ENCODE measurements around the gene ITGA3.
"Not testable (repeated sequence)": the region's sequence is repeated elsewhere in the genome, so short reads cannot be mapped to it uniquely, and the experiment has no call there.

The ITGA3 gene

GRCh38 chr17:50035945-50036344 lies 20.0 kb upstream of the ITGA3 start:
- no peak for DNase-seq

- no peak for DNase-seq
These were observed 19.3 kb upstream of the ITGA3 start for GRCh38 chr17:50036455-50037261.

- no peak for DNase-seq
These were observed 18.4 kb upstream of the ITGA3 start for GRCh38 chr17:50037321-50038107.

- no peak for DNase-seq
These were observed 16.9 kb upstream of the ITGA3 start for GRCh38 chr17:50039058-50039457.

- DNase-seq, result not testable (repeated sequence)
These were observed 15.4 kb upstream of the ITGA3 start for GRCh38 chr17:50040496-50040895.

GRCh38 chr17:50042211-50042610 lies 13.7 kb upstream of the ITGA3 start:
- DNase-seq, result no peak

- DNase-seq, result no peak
These were observed 12.4 kb upstream of the ITGA3 start for GRCh38 chr17:50043290-50044148.

GRCh38 chr17:50044483-50044882 lies 11.4 kb upstream of the ITGA3 start:
- DNase-seq, result no peak

GRCh38 chr17:50045154-50045553 lies 10.8 kb upstream of the ITGA3 start:
- DNase-seq, result no peak

GRCh38 chr17:50046179-50046578 lies 9.7 kb upstream of the ITGA3 start:
- DNase-seq, result no peak

- DNase-seq, result no peak
These were observed 9.2 kb upstream of the ITGA3 start for GRCh38 chr17:50046667-50047066.

- no peak for DNase-seq
These were observed 8.8 kb upstream of the ITGA3 start for GRCh38 chr17:50047083-50047482.

GRCh38 chr17:50047488-50048126 lies 8.3 kb upstream of the ITGA3 start:
- peak; percentile 55 for DNase-seq

- no peak for DNase-seq
These were observed 7.7 kb upstream of the ITGA3 start for GRCh38 chr17:50048146-50048720.

- no peak for DNase-seq
These were observed 6.9 kb upstream of the ITGA3 start for GRCh38 chr17:50048988-50049387.

GRCh38 chr17:50049636-50050035 lies 6.3 kb upstream of the ITGA3 start:
- no peak for DNase-seq

- DNase-seq, result no peak
These were observed 5.4 kb upstream of the ITGA3 start for GRCh38 chr17:50050431-50051032.

- DNase-seq, result peak; percentile 36
These were observed 4.8 kb upstream of the ITGA3 start for GRCh38 chr17:50051082-50051576.

- DNase-seq, result no peak
These were observed 4.3 kb upstream of the ITGA3 start for GRCh38 chr17:50051606-50052005.

GRCh38 chr17:50052241-50052796 lies 3.6 kb upstream of the ITGA3 start:
- DNase-seq, result no peak

Measured in amniotic stem cell (primary cell).